Trophoblast cell (in vitro differentiated cells and primary cell): Measurements from ENCODE around the gene BCDIN3D.
A peak's percentile ranks its signal among the peaks of the same experiment; 100 is the strongest.

Experiments
- DNase-seq, 2 donors: peaks; one replicate each; pipeline ENCODE4 v3.0.0-alpha.2; 2016
- H2AFZ ChIP-seq: 2 replicates; pipeline ENCODE4 v1.6.1; 2013; ENCODE audit warnings: low read length, moderate library complexity, mild to moderate bottlenecking; ENCODE audit not compliant: insufficient read depth, poor library complexity
- H2AK5ac ChIP-seq: 2 replicates; pipeline ENCODE4 v1.6.1; 2013; ENCODE audit warnings: mild to moderate bottlenecking, low read length
- H2BK120ac ChIP-seq: 2 replicates; pipeline ENCODE4 v1.6.1; 2013; ENCODE audit warnings: low read length, mild to moderate bottlenecking, moderate library complexity; ENCODE audit not compliant: insufficient read depth, poor library complexity
- H2BK12ac ChIP-seq: 2 replicates; pipeline ENCODE4 v1.6.1; 2013; ENCODE audit warnings: mild to moderate bottlenecking, low read length, moderate library complexity
- H2BK5ac ChIP-seq: 2 replicates; pipeline ENCODE4 v1.6.1; 2013; ENCODE audit warnings: low read length, low read depth, moderate library complexity, mild to moderate bottlenecking; ENCODE audit not compliant: poor library complexity
- H3K14ac ChIP-seq: 2 replicates; pipeline ENCODE4 v1.6.1; 2013; ENCODE audit warnings: mild to moderate bottlenecking, low read length
- H3K18ac ChIP-seq: 2 replicates; pipeline ENCODE4 v1.6.1; 2013; ENCODE audit warnings: mild to moderate bottlenecking, low read length
- H3K23ac ChIP-seq: 2 replicates; pipeline ENCODE4 v1.6.1; 2013; ENCODE audit warnings: low read length
- H3K27ac ChIP-seq: 2 replicates; pipeline ENCODE4 v1.5.1; 2013; ENCODE audit warnings: low read depth, mild to moderate bottlenecking, inconsistent platforms, low read length, moderate library complexity
- H3K27me3 ChIP-seq: 2 replicates; pipeline ENCODE4 v1.6.1; 2013; ENCODE audit warnings: inconsistent platforms, mild to moderate bottlenecking, low read length, moderate library complexity; ENCODE audit not compliant: insufficient read depth
- H3K36me3 ChIP-seq, 2 experiments: 1 replicate in 1 of 2; 2 replicates in 1 of 2; pipeline ENCODE4 v1.6.1; 2013; ENCODE audit warnings: low read length in 2 of 2, mild to moderate bottlenecking in 2 of 2, moderate library complexity in 1 of 2; ENCODE audit not compliant: insufficient read depth in 2 of 2, control insufficient read depth in 1 of 2
- H3K4ac ChIP-seq: 2 replicates; pipeline ENCODE4 v1.6.1; 2013; ENCODE audit warnings: low read depth, mild to moderate bottlenecking, low read length, moderate library complexity
- H3K4me1 ChIP-seq, 2 experiments: 1 replicate in 1 of 2; 2 replicates in 1 of 2; pipeline ENCODE4 v1.6.1; 2013; ENCODE audit warnings: low read length in 2 of 2, mild to moderate bottlenecking in 2 of 2, moderate library complexity in 1 of 2; ENCODE audit not compliant: insufficient read depth in 2 of 2, control insufficient read depth in 1 of 2
- H3K4me2 ChIP-seq: 2 replicates; pipeline ENCODE4 v1.6.1; 2013; ENCODE audit warnings: inconsistent platforms, mild to moderate bottlenecking, low read length, moderate library complexity
- H3K4me3 ChIP-seq: 2 replicates; pipeline ENCODE4 v1.5.1; 2013; ENCODE audit warnings: mild to moderate bottlenecking, low read depth, low read length, inconsistent platforms
- H3K79me1 ChIP-seq: one replicate; pipeline ENCODE4 v1.6.1; 2013; ENCODE audit warnings: low read length
- H3K79me2 ChIP-seq: 2 replicates; pipeline ENCODE4 v1.6.1; 2013; ENCODE audit warnings: low read length, mild to moderate bottlenecking; ENCODE audit not compliant: control insufficient read depth, insufficient read depth, poor library complexity
- H3K9ac ChIP-seq: 2 replicates; pipeline ENCODE4 v1.6.1; 2013; ENCODE audit warnings: mild to moderate bottlenecking, low read length
- H3K9me3 ChIP-seq: 2 replicates; pipeline ENCODE4 v1.6.1; 2013; ENCODE audit warnings: low read depth, mild to moderate bottlenecking, control low read depth, inconsistent platforms, low read length; ENCODE audit not compliant: insufficient read depth
- H4K12ac ChIP-seq: 2 replicates; pipeline ENCODE4 v1.6.1; 2013; ENCODE audit warnings: low read depth, mild to moderate bottlenecking, low read length, moderate library complexity
- H4K8ac ChIP-seq: 2 replicates; pipeline ENCODE4 v1.6.1; 2013; ENCODE audit warnings: low read depth, mild to moderate bottlenecking, low read length, moderate library complexity
- H4K91ac ChIP-seq: one replicate; pipeline ENCODE4 v1.6.1; 2013; ENCODE audit warnings: low read depth, mild to moderate bottlenecking, low read length, moderate library complexity
- WGBS: extraction: QIAGEN DNeasy Blood & Tissue Kit; methylation state at CpG from one replicate; pipeline ENCODE4 v1.1.7; 2013; ENCODE audit warnings: missing lambda C conversion rate; ENCODE audit not compliant: insufficient read length, insufficient coverage; ENCODE audit errors: extremely low coverage; 5-methylcytosine and 5-hydroxymethylcytosine counted together

BCDIN3D gene

GRCh38 chr12:49878021-49878420 lies 35.1 kb upstream of the BCDIN3D start:
- H3K4me2 ChIP-seq, result no peak overlapping the region
- no peak overlapping the region for H2AFZ ChIP-seq
- no peak overlapping the region for H3K18ac ChIP-seq
- no peaks in the 10 kb centered on the region for H3K79me1 ChIP-seq
- no peak for DNase-seq
- H3K4me1 ChIP-seq, result no peaks in the 10 kb centered on the region
- H4K12ac ChIP-seq, result no peak overlapping the region
- no peak overlapping the region for H4K91ac ChIP-seq
- H2BK12ac ChIP-seq, result no peak overlapping the region
- no peak overlapping the region for H4K8ac ChIP-seq
- H3K27me3 ChIP-seq, result no peaks in the 10 kb centered on the region
- H2AK5ac ChIP-seq, result no peak overlapping the region
- no peak overlapping the region for H2BK5ac ChIP-seq
- no peak overlapping the region for H3K27ac ChIP-seq
- H3K79me2 ChIP-seq, result no peaks in the 10 kb centered on the region
- H2BK120ac ChIP-seq, result no peak overlapping the region
- H3K14ac ChIP-seq, result no peak overlapping the region
- H3K23ac ChIP-seq, result no peak overlapping the region
- H3K4ac ChIP-seq, result no peak overlapping the region
- no peak overlapping the region for H3K4me3 ChIP-seq
- no CpG with 5 or more reads among the region's 2 CpGs for WGBS
- H3K9me3 ChIP-seq, result no peaks in the 10 kb centered on the region
- H3K36me3 ChIP-seq, result no peaks in the 10 kb centered on the region
- no peak overlapping the region for H3K9ac ChIP-seq

- no peaks in the 10 kb centered on the region for H3K27me3 ChIP-seq
- no peak overlapping the region for H4K12ac ChIP-seq
- no peak overlapping the region for H3K23ac ChIP-seq
- no peak overlapping the region for H3K4me3 ChIP-seq
- no peak overlapping the region for H2AFZ ChIP-seq
- H3K4me1 ChIP-seq, result no peaks in the 10 kb centered on the region
- H3K36me3 ChIP-seq, result no peaks in the 10 kb centered on the region
- no peak overlapping the region for H3K18ac ChIP-seq
- no peak overlapping the region for H2AK5ac ChIP-seq
- no peak overlapping the region for H4K8ac ChIP-seq
- H3K79me1 ChIP-seq, result no peaks in the 10 kb centered on the region
- no peak overlapping the region for H2BK120ac ChIP-seq
- no peak overlapping the region for H3K4me2 ChIP-seq
- H2BK12ac ChIP-seq, result no peak overlapping the region
- peak overlapping the region; percentile 25 for H3K9ac ChIP-seq
- H3K4ac ChIP-seq, result no peak overlapping the region
- no CpG with 5 or more reads among the region's 5 CpGs for WGBS
- H3K27ac ChIP-seq, result no peak overlapping the region
- H3K14ac ChIP-seq, result no peak overlapping the region
- H3K9me3 ChIP-seq, result no peaks in the 10 kb centered on the region
- H4K91ac ChIP-seq, result no peak overlapping the region
- no peak for DNase-seq
- no peak overlapping the region for H2BK5ac ChIP-seq
- H3K79me2 ChIP-seq, result no peaks in the 10 kb centered on the region
Measured at GRCh38 chr12:49877066-49877465, 34.2 kb upstream of the BCDIN3D start.

GRCh38 chr12:49876070-49876469 lies 33.2 kb upstream of the BCDIN3D start:
- Histone ChIP-seq H3K4ac (no peak overlapping the region), H3K4me3 (no peak overlapping the region), H4K12ac (no peak overlapping the region), H3K4me1 (no peaks in the 10 kb centered on the region), H4K91ac (no peak overlapping the region), H3K79me1 (no peaks in the 10 kb centered on the region), H2BK5ac (no peak overlapping the region), H3K23ac (no peak overlapping the region), H2AK5ac (no peak overlapping the region), H3K79me2 (no peaks in the 10 kb centered on the region), H2BK120ac (no peak overlapping the region), H3K27me3 (no peaks in the 10 kb centered on the region), H3K4me2 (no peak overlapping the region), H3K18ac (no peak overlapping the region), H4K8ac (no peak overlapping the region), H3K9ac (no peak overlapping the region), H2BK12ac (no peak overlapping the region), H3K36me3 (no peaks in the 10 kb centered on the region), H2AFZ (no peak overlapping the region), H3K27ac (no peak overlapping the region), H3K14ac (no peak overlapping the region), H3K9me3 (no peaks in the 10 kb centered on the region)
- no peak for DNase-seq
- no CpG with 5 or more reads among the region's 3 CpGs for WGBS

GRCh38 chr12:49875115-49875720 lies 32.3 kb upstream of the BCDIN3D start:
- peak overlapping the region; percentile 40 for H3K4me3 ChIP-seq
- H2BK5ac ChIP-seq, result no peak overlapping the region
- no peak overlapping the region for H3K14ac ChIP-seq
- H3K23ac ChIP-seq, result no peak overlapping the region
- no peaks in the 10 kb centered on the region for H3K36me3 ChIP-seq
- H3K4me2 ChIP-seq, result no peak overlapping the region
- no peak overlapping the region for H4K12ac ChIP-seq
- no peak overlapping the region for H2AK5ac ChIP-seq
- no peak overlapping the region for H2BK12ac ChIP-seq
- no peak overlapping the region for H3K27ac ChIP-seq
- no peak overlapping the region for H4K91ac ChIP-seq
- H2AFZ ChIP-seq, result no peak overlapping the region
- H3K4ac ChIP-seq, result no peak overlapping the region
- WGBS, result no CpG with 5 or more reads among the region's 9 CpGs
- no peak overlapping the region for H2BK120ac ChIP-seq
- no peaks in the 10 kb centered on the region for H3K79me1 ChIP-seq
- H3K79me2 ChIP-seq, result no peaks in the 10 kb centered on the region
- no peak overlapping the region for H3K18ac ChIP-seq
- no peak for DNase-seq
- no peak overlapping the region for H3K9ac ChIP-seq
- H3K27me3 ChIP-seq, result no peaks in the 10 kb centered on the region
- no peak overlapping the region for H4K8ac ChIP-seq
- H3K4me1 ChIP-seq, result no peaks in the 10 kb centered on the region
- H3K9me3 ChIP-seq, result no peaks in the 10 kb centered on the region
